ENCODE data around the gene LGALS3BP.

GRCh38 chr17:79009397-79010303 lies 29.9 kb upstream of the LGALS3BP start, which contains the start of gene CANT1:
- no peak for TF ChIP-seq CTCF (IDR thresholded peaks at IDR 0.05)
- peak; percentile 59 to 69 for TF ChIP-seq POLR2A (IDR thresholded peaks at IDR 0.05)

Data from Peyer's patch (tissue), 4 donors.